ENCODE measurements around the gene ABHD16B.

The ABHD16B gene

GRCh38 chr20:63843222-63843621 lies 18.1 kb upstream of the ABHD16B start:
- Histone ChIP-seq H3K27me3 (replicated peaks) (no peaks in the 10 kb centered on the region), H3K36me3 (replicated peaks) (no peaks in the 10 kb centered on the region), H3K27ac (no peak overlapping the region), H3K4me3 (ENCODE audit: low read depth, low read length) (no peak overlapping the region)
- in situ Hi-C loops (cut with HindIII; ENCODE audit: low pct_ligation_motif_present, low sequenced_read_pairs) = no loop called here
- no peak for DNase-seq
- TF ChIP-seq CTCF (IDR thresholded peaks at IDR 0.05; ENCODE audit: low read depth, low read length, missing control alignments) = no peak

- no peaks in the 10 kb centered on the region for H3K27me3 ChIP-seq (replicated peaks)
- no peak for DNase-seq
- in situ Hi-C loops (cut with HindIII; ENCODE audit: low pct_ligation_motif_present, low sequenced_read_pairs) = no loop called here
- no peak overlapping the region for H3K4me3 ChIP-seq (ENCODE audit: low read depth, low read length)
- H3K36me3 ChIP-seq (replicated peaks) = no peaks in the 10 kb centered on the region
- no peak for TF ChIP-seq CTCF (IDR thresholded peaks at IDR 0.05; ENCODE audit: low read depth, low read length, missing control alignments)
- no peak overlapping the region for H3K27ac ChIP-seq
These were observed 17.5 kb upstream of the ABHD16B start for GRCh38 chr20:63843778-63844177.

- DNase-seq = no peak
- H3K27ac ChIP-seq = no peak overlapping the region
- no peak overlapping the region for H3K4me3 ChIP-seq (ENCODE audit: low read depth, low read length)
- TF ChIP-seq CTCF (IDR thresholded peaks at IDR 0.05; ENCODE audit: low read depth, low read length, missing control alignments) = no peak
- in situ Hi-C loops (cut with HindIII; ENCODE audit: low pct_ligation_motif_present, low sequenced_read_pairs) = no loop called here
- no peaks in the 10 kb centered on the region for H3K27me3 ChIP-seq (replicated peaks)
- no peaks in the 10 kb centered on the region for H3K36me3 ChIP-seq (replicated peaks)
These were observed 16.7 kb upstream of the ABHD16B start for GRCh38 chr20:63844511-63844991.

- Histone ChIP-seq H3K27ac (no peak overlapping the region), H3K36me3 (replicated peaks) (no peaks in the 10 kb centered on the region), H3K27me3 (replicated peaks) (no peaks in the 10 kb centered on the region), H3K4me3 (ENCODE audit: low read depth, low read length) (peak overlapping the region; percentile 24)
- no peak for DNase-seq
- in situ Hi-C loops (cut with HindIII; ENCODE audit: low pct_ligation_motif_present, low sequenced_read_pairs) = no loop called here
- TF ChIP-seq CTCF (IDR thresholded peaks at IDR 0.05; ENCODE audit: low read depth, low read length, missing control alignments) = no peak
These were observed 15.0 kb upstream of the ABHD16B start for GRCh38 chr20:63846128-63846771.

- H3K27me3 ChIP-seq (replicated peaks) = no peaks in the 10 kb centered on the region
- in situ Hi-C loops (cut with HindIII; ENCODE audit: low pct_ligation_motif_present, low sequenced_read_pairs) = no loop called here
- no peak for DNase-seq
These were observed 14.4 kb upstream of the ABHD16B start for GRCh38 chr20:63846888-63847236.

More at GRCh38 chr20:63846888-63847236, 14.4 kb upstream of the ABHD16B start:
- no peak for TF ChIP-seq CTCF (IDR thresholded peaks at IDR 0.05; ENCODE audit: low read depth, low read length, missing control alignments)
- no peak overlapping the region for H3K4me3 ChIP-seq (ENCODE audit: low read depth, low read length)
- H3K36me3 ChIP-seq (replicated peaks) = no peaks in the 10 kb centered on the region
- H3K27ac ChIP-seq = no peak overlapping the region
